Esophagus muscularis mucosa (tissue), 3 donors: Measurements from ENCODE around the gene RBFOX2.

ENCODE experiments used
- CTCF ChIP-seq, 3 experiments: fragments of 200-600 bp in 2 of 3; fragments of 450-650 bp in 1 of 3; sonication (generic) in 2 of 3; IDR thresholded peaks; one replicate each; pipeline ENCODE4 v1.5.1; 2017 to 2019; ENCODE audit warnings: antibody characterized with exemption in 3 of 3, mild to moderate bottlenecking in 2 of 3, moderate library complexity in 1 of 3
- POLR2A ChIP-seq: fragments of 450-650 bp; IDR thresholded peaks from one replicate; pipeline ENCODE4 v1.6.1; 2017; ENCODE audit warnings: antibody characterized with exemption, moderate library complexity, mild to moderate bottlenecking, low read depth

DNA sequence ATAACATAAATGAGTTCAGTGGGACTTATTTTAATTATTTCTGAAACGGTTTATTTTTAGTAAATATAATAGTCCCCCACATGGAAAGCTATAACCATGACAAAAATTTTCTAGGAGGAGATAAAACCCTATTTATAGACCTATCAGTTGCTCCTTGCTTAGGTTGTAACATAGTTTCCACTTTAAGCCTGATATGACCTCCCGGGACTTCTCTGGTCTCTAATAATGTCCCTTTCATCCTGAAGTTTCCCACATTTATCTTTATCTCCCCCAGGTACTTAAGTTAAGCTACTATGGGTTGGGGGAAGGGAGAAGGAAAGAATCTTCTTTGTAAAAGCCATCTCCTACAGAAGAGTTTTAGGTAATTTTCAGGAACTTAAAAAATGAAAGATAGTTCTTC lies 117.7 kb downstream of the RBFOX2 start:
- TF ChIP-seq CTCF (IDR thresholded peaks at IDR 0.05), result no peak
- no peak for TF ChIP-seq POLR2A
